HG03342 (cell line): ENCODE data around the gene PTK7.
"Not testable (repeated sequence)": the region's sequence is repeated elsewhere in the genome, so short reads cannot be mapped to it uniquely, and the experiment has no call there.

Experiments
- ATAC-seq: cut with Tn5 transposase; IDR thresholded peaks from one replicate; pipeline ENCODE4 v1.9.1; 2021; ENCODE audit warnings: mild to moderate bottlenecking, moderate library complexity; ENCODE audit not compliant: unreplicated experiment

PTK7 gene

GRCh38 chr6:43113431-43114260 lies 37.5 kb downstream of the PTK7 start:
- ATAC-seq = no peak

- no peak for ATAC-seq
Measured at GRCh38 chr6:43115365-43115764, 39.3 kb downstream of the PTK7 start.

- ATAC-seq = not testable (repeated sequence)
Measured at GRCh38 chr6:43117466-43117865, 41.4 kb downstream of the PTK7 start.

GRCh38 chr6:43119482-43119881 lies 43.4 kb downstream of the PTK7 start:
- ATAC-seq = no peak

GRCh38 chr6:43120101-43120763 lies 44.1 kb downstream of the PTK7 start:
- no peak for ATAC-seq

GRCh38 chr6:43120944-43121913 lies 45.1 kb downstream of the PTK7 start:
- ATAC-seq = no peak

GRCh38 chr6:43122146-43122545 lies 46.0 kb downstream of the PTK7 start:
- ATAC-seq = no peak

GRCh38 chr6:43123461-43124314 lies 47.6 kb downstream of the PTK7 start:
- no peak for ATAC-seq

GRCh38 chr6:43124481-43124880 lies 48.4 kb downstream of the PTK7 start:
- no peak for ATAC-seq

GRCh38 chr6:43125119-43125518 lies 49.0 kb downstream of the PTK7 start:
- no peak for ATAC-seq

- no peak for ATAC-seq
Measured at GRCh38 chr6:43125555-43125954, 49.4 kb downstream of the PTK7 start.

- no peak for ATAC-seq
Measured at GRCh38 chr6:43127180-43127579, 51.1 kb downstream of the PTK7 start.

- no peak for ATAC-seq
Measured at GRCh38 chr6:43127877-43128276, 51.8 kb downstream of the PTK7 start.

- ATAC-seq = no peak
Measured at GRCh38 chr6:43128926-43129325, 52.8 kb downstream of the PTK7 start.

- ATAC-seq = no peak
Measured at GRCh38 chr6:43129434-43130194, 53.5 kb downstream of the PTK7 start.

GRCh38 chr6:43130429-43130828 lies 54.3 kb downstream of the PTK7 start:
- ATAC-seq = no peak

- ATAC-seq = not testable (repeated sequence)
Measured at GRCh38 chr6:43131379-43131778, 55.3 kb downstream of the PTK7 start.

GRCh38 chr6:43138267-43138666 lies 62.2 kb downstream of the PTK7 start:
- no peak for ATAC-seq

GRCh38 chr6:43139973-43140372 lies 63.9 kb downstream of the PTK7 start:
- not testable (repeated sequence) for ATAC-seq

GRCh38 chr6:43141644-43142043 lies 65.5 kb downstream of the PTK7 start:
- ATAC-seq = no peak
